ENCODE data around the gene DEPDC7.

DEPDC7 gene

GRCh38 chr11:33059331-33060007 lies 43.8 kb downstream of the DEPDC7 start:
- Histone ChIP-seq H3K36me3 (replicated peaks) (peaks cover 20% of the 10 kb centered on the region), H3K27ac (no peak overlapping the region), H3K4me3 (ENCODE audit: low read depth, low read length) (no peak overlapping the region), H3K27me3 (replicated peaks) (no peaks in the 10 kb centered on the region)
- DNase-seq = no peak
- in situ Hi-C loops (cut with HindIII; ENCODE audit: low pct_ligation_motif_present, low sequenced_read_pairs) = no loop called here
- TF ChIP-seq, protein P1, sequence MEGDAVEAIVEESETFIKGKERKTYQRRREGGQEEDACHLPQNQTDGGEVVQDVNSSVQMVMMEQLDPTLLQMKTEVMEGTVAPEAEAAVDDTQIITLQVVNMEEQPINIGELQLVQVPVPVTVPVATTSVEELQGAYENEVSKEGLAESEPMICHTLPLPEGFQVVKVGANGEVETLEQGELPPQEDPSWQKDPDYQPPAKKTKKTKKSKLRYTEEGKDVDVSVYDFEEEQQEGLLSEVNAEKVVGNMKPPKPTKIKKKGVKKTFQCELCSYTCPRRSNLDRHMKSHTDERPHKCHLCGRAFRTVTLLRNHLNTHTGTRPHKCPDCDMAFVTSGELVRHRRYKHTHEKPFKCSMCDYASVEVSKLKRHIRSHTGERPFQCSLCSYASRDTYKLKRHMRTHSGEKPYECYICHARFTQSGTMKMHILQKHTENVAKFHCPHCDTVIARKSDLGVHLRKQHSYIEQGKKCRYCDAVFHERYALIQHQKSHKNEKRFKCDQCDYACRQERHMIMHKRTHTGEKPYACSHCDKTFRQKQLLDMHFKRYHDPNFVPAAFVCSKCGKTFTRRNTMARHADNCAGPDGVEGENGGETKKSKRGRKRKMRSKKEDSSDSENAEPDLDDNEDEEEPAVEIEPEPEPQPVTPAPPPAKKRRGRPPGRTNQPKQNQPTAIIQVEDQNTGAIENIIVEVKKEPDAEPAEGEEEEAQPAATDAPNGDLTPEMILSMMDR (IDR thresholded peaks at IDR 0.05; ENCODE audit: low read depth, low read length, missing control alignments) = no peak

DNA sequence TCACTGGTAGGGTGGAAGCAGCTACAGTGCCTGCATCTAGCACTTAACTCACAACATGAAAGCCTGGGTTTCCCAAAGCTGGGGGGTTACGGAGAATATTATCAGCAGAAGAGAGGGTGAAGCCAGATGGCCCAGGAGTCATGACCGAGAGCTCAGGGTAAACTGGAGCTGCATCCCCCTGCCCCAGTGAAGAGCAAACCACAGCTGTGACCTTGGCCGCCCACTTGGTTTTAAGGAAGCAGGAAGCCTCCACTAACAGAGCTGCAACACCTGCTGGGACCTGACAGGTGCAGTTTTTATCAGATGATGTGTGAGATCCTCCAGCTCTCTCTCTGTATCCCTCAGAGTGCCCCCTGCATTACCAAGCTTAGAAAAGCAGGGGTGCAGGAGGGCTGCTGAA lies 44.6 kb downstream of the DEPDC7 start:
- in situ Hi-C loops (cut with HindIII; ENCODE audit: low pct_ligation_motif_present, low sequenced_read_pairs) = no loop called here
- H3K36me3 ChIP-seq (replicated peaks) = peaks cover 20% of the 10 kb centered on the region
- no peaks in the 10 kb centered on the region for H3K27me3 ChIP-seq (replicated peaks)
- H3K27ac ChIP-seq = no peak overlapping the region
- DNase-seq = no peak
- TF ChIP-seq, protein P1 (IDR thresholded peaks at IDR 0.05; ENCODE audit: low read depth, low read length, missing control alignments) = no peak
- no peak overlapping the region for H3K4me3 ChIP-seq (ENCODE audit: low read depth, low read length)

DNA sequence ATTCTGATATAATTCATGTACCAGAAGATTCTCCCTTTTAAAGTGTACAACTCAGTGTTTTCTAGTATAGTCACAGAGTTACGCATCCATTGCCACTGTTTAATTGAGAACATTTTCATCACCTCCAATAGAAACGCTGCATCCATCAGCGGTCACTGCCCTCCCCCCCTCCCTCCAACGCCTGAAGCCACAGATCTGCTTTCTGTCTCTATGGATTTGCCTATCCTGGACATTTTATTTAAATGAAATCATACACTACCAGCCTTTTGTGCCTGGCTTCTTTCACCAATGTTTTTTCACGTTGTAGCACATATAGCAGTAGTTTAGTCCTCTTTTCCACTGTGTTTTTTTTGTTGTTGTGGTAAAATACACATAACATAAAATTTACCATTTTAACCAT lies 46.5 kb downstream of the DEPDC7 start:
- no peak overlapping the region for H3K27ac ChIP-seq
- in situ Hi-C loops (cut with HindIII; ENCODE audit: low pct_ligation_motif_present, low sequenced_read_pairs) = no loop called here
- TF ChIP-seq, protein P1 (IDR thresholded peaks at IDR 0.05; ENCODE audit: low read depth, low read length, missing control alignments) = no peak

DNA sequence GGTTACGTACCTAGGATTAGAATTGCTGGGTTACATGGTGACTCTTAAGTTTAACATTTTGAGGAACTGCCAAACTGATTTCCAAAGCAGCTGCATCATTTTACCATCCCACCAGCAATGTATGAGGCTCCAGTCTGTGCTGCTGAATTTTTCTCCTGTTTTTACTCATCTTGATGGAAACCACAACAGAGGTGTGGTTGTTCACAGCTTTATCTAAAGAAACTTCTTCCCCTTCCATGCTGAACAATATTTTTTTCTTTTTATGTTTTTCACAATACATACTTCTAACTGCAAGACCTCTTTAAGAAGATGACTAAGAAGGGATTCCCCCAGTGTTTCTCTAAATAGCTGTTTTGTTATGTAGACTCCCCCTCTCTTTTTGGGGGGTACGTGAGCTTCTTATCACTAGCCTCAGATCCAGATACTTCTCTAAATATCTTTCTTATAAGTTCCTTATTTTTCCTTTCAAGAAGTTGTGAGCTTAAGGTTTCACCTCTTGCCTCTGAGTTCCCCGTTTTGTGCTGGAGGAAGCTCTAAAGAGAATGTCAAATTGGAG lies 47.7 kb downstream of the DEPDC7 start:
- Histone ChIP-seq H3K27me3 (replicated peaks) (no peaks in the 10 kb centered on the region), H3K36me3 (replicated peaks) (peaks cover 33% of the 10 kb centered on the region), H3K27ac (no peak overlapping the region), H3K4me3 (ENCODE audit: low read depth, low read length) (no peak overlapping the region)
- TF ChIP-seq, protein P1 (IDR thresholded peaks at IDR 0.05; ENCODE audit: low read depth, low read length, missing control alignments) = no peak
- DNase-seq = peak; percentile 20
- in situ Hi-C loops (cut with HindIII; ENCODE audit: low pct_ligation_motif_present, low sequenced_read_pairs) = no loop called here

More for the DNA sequence above, 46.5 kb downstream of the DEPDC7 start:
- H3K36me3 ChIP-seq (replicated peaks) = peaks cover 32% of the 10 kb centered on the region
- no peak overlapping the region for H3K4me3 ChIP-seq (ENCODE audit: low read depth, low read length)
- DNase-seq = no peak
- H3K27me3 ChIP-seq (replicated peaks) = no peaks in the 10 kb centered on the region

DNA sequence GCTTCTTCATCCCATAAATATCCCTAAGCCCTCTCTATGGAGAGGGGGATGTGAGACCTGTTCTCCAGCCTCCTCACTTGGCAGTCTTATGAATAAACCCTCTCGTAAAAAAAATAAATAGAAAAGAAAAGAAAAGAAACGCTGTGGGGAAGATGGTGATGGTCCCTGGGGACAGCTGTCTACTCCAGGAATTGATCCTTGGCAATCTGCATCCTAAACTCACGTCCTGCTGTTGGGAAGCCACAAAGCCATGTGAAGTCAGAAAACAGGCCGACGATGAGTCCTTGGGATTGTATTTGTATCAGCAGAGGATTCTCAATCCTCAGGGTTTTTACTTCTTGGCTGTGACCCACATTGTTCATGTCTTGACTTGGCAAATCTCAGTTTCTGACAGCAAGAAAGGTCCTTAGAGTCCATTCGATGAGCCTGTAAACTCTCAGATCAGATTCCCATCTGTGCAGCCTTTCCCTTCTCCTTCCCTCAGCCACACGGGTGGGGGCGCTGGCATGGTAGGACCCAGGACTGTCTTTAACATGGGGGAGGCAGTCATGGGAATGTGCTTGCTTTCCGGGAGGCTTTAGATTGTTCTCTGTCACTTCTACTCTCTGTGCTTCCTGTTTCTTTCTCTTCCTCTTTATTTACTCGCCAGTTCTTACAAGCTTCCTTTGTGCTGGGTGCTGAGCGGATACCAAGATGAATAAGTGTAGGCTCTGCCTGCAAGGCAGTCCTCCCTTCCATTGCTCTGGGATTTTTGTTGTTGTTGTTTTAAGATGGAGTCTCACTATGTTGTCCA lies 48.6 kb downstream of the DEPDC7 start:
- Histone ChIP-seq H3K27ac (no peak overlapping the region), H3K27me3 (replicated peaks) (no peaks in the 10 kb centered on the region), H3K36me3 (replicated peaks) (peaks cover 37% of the 10 kb centered on the region), H3K4me3 (ENCODE audit: low read depth, low read length) (no peak overlapping the region)
- in situ Hi-C loops (cut with HindIII; ENCODE audit: low pct_ligation_motif_present, low sequenced_read_pairs) = no loop called here
- no peak for DNase-seq
- TF ChIP-seq, protein P1 (IDR thresholded peaks at IDR 0.05; ENCODE audit: low read depth, low read length, missing control alignments) = no peak
